ENCODE measurements around the gene HADHB. TPM values are rescaled to one million over a fixed set of nuclear protein-coding genes. Genes with fewer than 3 reads are reported as not detected.

HADHB gene
- total RNA-seq, 1 donor from 2014 or later: 1,332 TPM

DNA sequence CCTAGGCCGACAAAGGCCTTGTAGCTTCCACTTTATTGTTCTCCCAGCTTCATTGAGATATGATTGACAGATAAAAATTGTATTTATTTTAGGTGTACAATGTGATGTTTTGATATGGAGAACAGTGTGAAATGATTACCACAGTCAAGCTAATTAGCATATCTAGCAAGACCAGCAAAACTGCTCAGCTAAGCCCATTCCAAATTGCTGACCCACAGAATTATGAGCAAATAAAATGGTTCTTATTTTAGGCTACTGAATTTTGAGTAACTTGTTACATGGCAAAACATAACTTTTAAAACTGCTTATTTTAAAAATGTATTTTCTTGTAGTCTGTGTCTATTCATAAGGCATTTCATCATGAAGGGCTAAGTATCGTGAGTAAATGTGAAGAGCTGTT lies 92.6 kb downstream of the HADHB start:
- TF ChIP-seq, protein P1, sequence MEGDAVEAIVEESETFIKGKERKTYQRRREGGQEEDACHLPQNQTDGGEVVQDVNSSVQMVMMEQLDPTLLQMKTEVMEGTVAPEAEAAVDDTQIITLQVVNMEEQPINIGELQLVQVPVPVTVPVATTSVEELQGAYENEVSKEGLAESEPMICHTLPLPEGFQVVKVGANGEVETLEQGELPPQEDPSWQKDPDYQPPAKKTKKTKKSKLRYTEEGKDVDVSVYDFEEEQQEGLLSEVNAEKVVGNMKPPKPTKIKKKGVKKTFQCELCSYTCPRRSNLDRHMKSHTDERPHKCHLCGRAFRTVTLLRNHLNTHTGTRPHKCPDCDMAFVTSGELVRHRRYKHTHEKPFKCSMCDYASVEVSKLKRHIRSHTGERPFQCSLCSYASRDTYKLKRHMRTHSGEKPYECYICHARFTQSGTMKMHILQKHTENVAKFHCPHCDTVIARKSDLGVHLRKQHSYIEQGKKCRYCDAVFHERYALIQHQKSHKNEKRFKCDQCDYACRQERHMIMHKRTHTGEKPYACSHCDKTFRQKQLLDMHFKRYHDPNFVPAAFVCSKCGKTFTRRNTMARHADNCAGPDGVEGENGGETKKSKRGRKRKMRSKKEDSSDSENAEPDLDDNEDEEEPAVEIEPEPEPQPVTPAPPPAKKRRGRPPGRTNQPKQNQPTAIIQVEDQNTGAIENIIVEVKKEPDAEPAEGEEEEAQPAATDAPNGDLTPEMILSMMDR (IDR thresholded peaks at IDR 0.05; ENCODE audit: borderline replicate concordance): no peak
- no peaks in the 10 kb centered on the region for H3K36me3 ChIP-seq
- intact Hi-C loops (cut with micrococcal nuclease): no loop called here
- DNase-seq: no peak
- no peak overlapping the region for H3K4me3 ChIP-seq
- no peaks in the 10 kb centered on the region for H3K9me3 ChIP-seq (replicated peaks)
- H3K27ac ChIP-seq (replicated peaks): no peak overlapping the region
- no peaks in the 10 kb centered on the region for H3K27me3 ChIP-seq (ENCODE audit: low read depth)
- no peaks in the 10 kb centered on the region for H3K4me1 ChIP-seq

Other genes with a start within 250 kb of the HADHB start
- 86.1 TPM for gene RAB10, start 210.9 kb upstream of the HADHB start, total RNA-seq
- 0.93 TPM for gene GAREM2, start 71.9 kb upstream of the HADHB start, total RNA-seq
- 523 TPM for gene HADHA, start 307 bp upstream of the HADHB start, total RNA-seq
- 10.8 TPM for gene SELENOI, start 101.2 kb downstream of the HADHB start, total RNA-seq
- not detected for gene ADGRF3, start 101.8 kb downstream of the HADHB start, total RNA-seq
- gene DRC1, start 157.0 kb downstream of the HADHB start, total RNA-seq: not detected
- gene OTOF, start 233.2 kb downstream of the HADHB start, total RNA-seq: not detected

Data from left ventricle myocardium inferior (tissue), 1 donor.